Measurements from ENCODE around the gene GLYR1. TPM values are rescaled to one million over a fixed set of nuclear protein-coding genes. Genes with fewer than 3 reads are reported as not detected.

The GLYR1 gene
- polyA plus RNA-seq, 2 of the 4 experiments (the other 2 are of a cell fraction): 37.1 to 55.1 TPM

DNA sequence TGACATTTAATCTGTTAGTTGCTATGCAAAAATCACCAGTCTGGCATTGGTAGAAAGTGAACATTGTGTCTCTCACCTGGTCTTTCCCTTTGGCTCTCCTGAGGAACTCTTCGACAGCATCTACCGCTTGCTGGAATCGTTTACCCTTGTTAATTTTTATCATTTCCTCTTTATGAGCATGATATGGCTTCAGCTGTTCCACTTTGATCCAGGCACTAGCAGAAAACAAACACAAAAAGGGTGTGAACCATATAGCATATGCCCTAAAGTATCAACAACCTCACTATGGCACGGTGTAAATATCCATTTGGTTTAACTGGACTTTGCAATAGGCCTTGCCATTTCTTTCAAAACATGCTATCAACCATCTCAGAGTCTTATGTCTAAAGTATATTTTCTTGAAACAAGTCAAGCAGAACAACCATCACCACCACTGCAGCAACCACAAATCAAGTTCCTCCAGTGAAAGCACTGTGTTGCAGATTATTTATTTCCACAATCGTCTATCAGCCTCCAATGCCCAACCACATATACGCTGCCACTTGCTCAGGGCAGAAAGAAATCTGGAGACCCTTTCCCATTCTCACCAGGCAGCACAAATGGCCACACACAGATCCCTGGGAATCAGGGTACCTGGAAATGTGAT, 14.3 kb downstream of the GLYR1 start:
- POLR2A ChIA-PET: no interaction called here
- CTCF ChIA-PET: no interaction called here

DNA sequence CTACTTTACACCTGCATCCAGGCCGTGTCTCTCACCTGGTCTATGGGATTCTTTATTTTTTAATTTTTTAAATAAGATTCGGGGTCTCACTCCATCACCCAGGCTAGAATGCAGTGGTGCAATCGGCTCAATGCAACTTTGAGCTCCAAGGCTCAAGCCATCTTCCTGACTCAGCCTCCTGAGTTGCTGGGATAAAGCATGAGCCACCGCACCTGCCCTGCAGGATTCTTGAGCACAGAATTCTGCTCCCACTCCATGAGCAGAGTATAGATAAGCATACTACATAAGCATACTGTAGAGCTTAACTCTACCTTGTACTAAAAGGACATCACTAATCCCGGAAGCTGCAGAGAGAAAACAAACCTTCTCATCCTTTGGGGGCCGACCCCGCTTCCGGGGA, 15.5 kb downstream of the GLYR1 start:
- WGBS (ENCODE audit: missing lambda C conversion rate): 94% methylated on average over 8 of the region's 8 CpGs
- no peaks in the 10 kb centered on the region for H3K9me3 ChIP-seq
- no peak overlapping the region for H3K4me2 ChIP-seq
- POLR2A ChIA-PET: no interaction called here
- CTCF ChIA-PET: interaction anchor here (1.1 to 1.2 kb wide), 3 partner anchors 15 to 124 kb away, joined by 3 read pairs; partner anchors contain the start of genes GLYR1 and UBN1
- no peak for TF ChIP-seq FOSL2 (IDR thresholded peaks at IDR 0.05)
- no peak for TF ChIP-seq FOSL2 (CRISPR knock-in tag; IDR thresholded peaks at IDR 0.05)
- no peak for TF ChIP-seq MAZ (IDR thresholded peaks at IDR 0.05; ENCODE audit: borderline replicate concordance, low read depth, low read length)
- TF ChIP-seq SREBF2 (IDR thresholded peaks at IDR 0.05): no peak
- TF ChIP-seq, protein P1, sequence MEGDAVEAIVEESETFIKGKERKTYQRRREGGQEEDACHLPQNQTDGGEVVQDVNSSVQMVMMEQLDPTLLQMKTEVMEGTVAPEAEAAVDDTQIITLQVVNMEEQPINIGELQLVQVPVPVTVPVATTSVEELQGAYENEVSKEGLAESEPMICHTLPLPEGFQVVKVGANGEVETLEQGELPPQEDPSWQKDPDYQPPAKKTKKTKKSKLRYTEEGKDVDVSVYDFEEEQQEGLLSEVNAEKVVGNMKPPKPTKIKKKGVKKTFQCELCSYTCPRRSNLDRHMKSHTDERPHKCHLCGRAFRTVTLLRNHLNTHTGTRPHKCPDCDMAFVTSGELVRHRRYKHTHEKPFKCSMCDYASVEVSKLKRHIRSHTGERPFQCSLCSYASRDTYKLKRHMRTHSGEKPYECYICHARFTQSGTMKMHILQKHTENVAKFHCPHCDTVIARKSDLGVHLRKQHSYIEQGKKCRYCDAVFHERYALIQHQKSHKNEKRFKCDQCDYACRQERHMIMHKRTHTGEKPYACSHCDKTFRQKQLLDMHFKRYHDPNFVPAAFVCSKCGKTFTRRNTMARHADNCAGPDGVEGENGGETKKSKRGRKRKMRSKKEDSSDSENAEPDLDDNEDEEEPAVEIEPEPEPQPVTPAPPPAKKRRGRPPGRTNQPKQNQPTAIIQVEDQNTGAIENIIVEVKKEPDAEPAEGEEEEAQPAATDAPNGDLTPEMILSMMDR (IDR thresholded peaks at IDR 0.05): no peak
- TF ChIP-seq PHF8 (IDR thresholded peaks at IDR 0.05; ENCODE audit: borderline replicate concordance, low read depth): no peak
- TF ChIP-seq FOSB (CRISPR knock-in tag; IDR thresholded peaks at IDR 0.05): no peak
- no peak for TF ChIP-seq CHD4 (IDR thresholded peaks at IDR 0.05; ENCODE audit: borderline replicate concordance)
- no peak for TF ChIP-seq NR3C1 (IDR thresholded peaks at IDR 0.05)
- no peak for TF ChIP-seq JUNB (IDR thresholded peaks at IDR 0.05)
- TF ChIP-seq MYC (IDR thresholded peaks at IDR 0.05; ENCODE audit: borderline replicate concordance, low read length): no peak
- TF ChIP-seq, protein P2, sequence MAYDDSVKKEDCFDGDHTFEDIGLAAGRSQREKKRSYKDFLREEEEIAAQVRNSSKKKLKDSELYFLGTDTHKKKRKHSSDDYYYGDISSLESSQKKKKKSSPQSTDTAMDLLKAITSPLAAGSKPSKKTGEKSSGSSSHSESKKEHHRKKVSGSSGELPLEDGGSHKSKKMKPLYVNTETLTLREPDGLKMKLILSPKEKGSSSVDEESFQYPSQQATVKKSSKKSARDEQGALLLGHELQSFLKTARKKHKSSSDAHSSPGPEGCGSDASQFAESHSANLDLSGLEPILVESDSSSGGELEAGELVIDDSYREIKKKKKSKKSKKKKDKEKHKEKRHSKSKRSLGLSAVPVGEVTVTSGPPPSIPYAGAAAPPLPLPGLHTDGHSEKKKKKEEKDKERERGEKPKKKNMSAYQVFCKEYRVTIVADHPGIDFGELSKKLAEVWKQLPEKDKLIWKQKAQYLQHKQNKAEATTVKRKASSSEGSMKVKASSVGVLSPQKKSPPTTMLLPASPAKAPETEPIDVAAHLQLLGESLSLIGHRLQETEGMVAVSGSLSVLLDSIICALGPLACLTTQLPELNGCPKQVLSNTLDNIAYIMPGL (CRISPR knock-in tag; IDR thresholded peaks at IDR 0.05; ENCODE audit: borderline replicate concordance): no peak
- no peak for TF ChIP-seq CBX2 (IDR thresholded peaks at IDR 0.05; ENCODE audit: borderline replicate concordance, low read depth)
- ATAC-seq (no peak), DNase-seq (ENCODE audit: low read depth in 1 of 2, low spot score in 1 of 2) (no peak), FAIRE-seq (no peak)
- H3K4me3 ChIP-seq: no peak overlapping the region
- H3K4me1 ChIP-seq: no peaks in the 10 kb centered on the region
- no peak overlapping the region for H3K27ac ChIP-seq

More for the DNA sequence above, 14.3 kb downstream of the GLYR1 start:
- Histone ChIP-seq H3K4me3 (no peak overlapping the region), H3K9me3 (no peaks in the 10 kb centered on the region), H3K27ac (no peak overlapping the region), H3K4me2 (no peak overlapping the region), H3K4me1 (no peaks in the 10 kb centered on the region)
- WGBS (ENCODE audit: missing lambda C conversion rate): 95% methylated on average over 6 of the region's 6 CpGs
- no peak for TF ChIP-seq HOXB5 (CRISPR knock-in tag; IDR thresholded peaks at IDR 0.05)
- TF ChIP-seq JUN (IDR thresholded peaks at IDR 0.05): no peak
- ATAC-seq (no peak), DNase-seq (ENCODE audit: low read depth in 1 of 2, low spot score in 1 of 2) (no peak), FAIRE-seq (no peak)

DNA sequence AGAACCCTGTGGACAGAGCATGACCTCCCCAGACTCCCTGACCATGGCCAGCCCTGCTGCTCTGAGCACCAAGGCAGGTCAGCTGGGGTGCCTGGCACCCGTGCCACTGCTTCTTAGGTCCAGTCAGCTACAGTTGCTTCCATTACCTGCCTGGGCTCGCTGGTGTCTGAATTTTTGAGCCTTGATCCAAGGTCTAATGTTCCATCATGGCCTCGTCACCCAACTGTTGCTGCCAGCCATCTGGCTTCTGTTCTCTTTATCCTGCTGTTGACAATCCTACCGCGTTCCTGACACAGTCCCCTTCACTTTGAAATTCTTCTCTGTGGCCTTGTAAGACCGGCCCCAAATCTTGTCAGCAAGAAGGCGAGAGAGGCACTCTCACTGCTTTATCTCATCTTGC, 16.7 kb downstream of the GLYR1 start:
- ChIA-PET CTCF (interaction anchor here (0.6 to 1.2 kb wide), 2 partner anchors 16 to 42 kb away, joined by 3 read pairs; partner anchors contain the start of genes GLYR1 and UBN1), POLR2A (no interaction called here)
- no peak for DNase-seq (ENCODE audit: low read depth in 1 of 2, low spot score in 1 of 2)
- no peaks in the 10 kb centered on the region for H3K9me3 ChIP-seq
- WGBS (ENCODE audit: missing lambda C conversion rate): 92% methylated on average over 7 of the region's 7 CpGs
- H3K4me2 ChIP-seq: no peak overlapping the region
- TF ChIP-seq PHF8 (IDR thresholded peaks at IDR 0.05; ENCODE audit: borderline replicate concordance, low read depth): no peak
- TF ChIP-seq BHLHE40 (IDR thresholded peaks at IDR 0.05; ENCODE audit: low read depth, low read length): no peak
- no peak for TF ChIP-seq EHMT2 (IDR thresholded peaks at IDR 0.05; ENCODE audit: low read depth)
- no peak for TF ChIP-seq CHD2 (IDR thresholded peaks at IDR 0.05; ENCODE audit: low read length, partially characterized antibody)
- TF ChIP-seq MAFK (IDR thresholded peaks at IDR 0.05; ENCODE audit: partially characterized antibody): no peak
- no peak for TF ChIP-seq FOSL2 (IDR thresholded peaks at IDR 0.05)
- TF ChIP-seq FOSL2 (CRISPR knock-in tag; IDR thresholded peaks at IDR 0.05): no peak
- no peak for TF ChIP-seq SREBF2 (IDR thresholded peaks at IDR 0.05)
- no peak for TF ChIP-seq RCOR1 (IDR thresholded peaks at IDR 0.05; ENCODE audit: low read depth, low read length)
- no peak for TF ChIP-seq POLR2A (IDR thresholded peaks at IDR 0.05; ENCODE audit: low read length)
- TF ChIP-seq, protein P3, sequence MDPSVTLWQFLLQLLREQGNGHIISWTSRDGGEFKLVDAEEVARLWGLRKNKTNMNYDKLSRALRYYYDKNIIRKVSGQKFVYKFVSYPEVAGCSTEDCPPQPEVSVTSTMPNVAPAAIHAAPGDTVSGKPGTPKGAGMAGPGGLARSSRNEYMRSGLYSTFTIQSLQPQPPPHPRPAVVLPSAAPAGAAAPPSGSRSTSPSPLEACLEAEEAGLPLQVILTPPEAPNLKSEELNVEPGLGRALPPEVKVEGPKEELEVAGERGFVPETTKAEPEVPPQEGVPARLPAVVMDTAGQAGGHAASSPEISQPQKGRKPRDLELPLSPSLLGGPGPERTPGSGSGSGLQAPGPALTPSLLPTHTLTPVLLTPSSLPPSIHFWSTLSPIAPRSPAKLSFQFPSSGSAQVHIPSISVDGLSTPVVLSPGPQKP (IDR thresholded peaks at IDR 0.05; ENCODE audit: low read depth, low read length): no peak
- no peak for TF ChIP-seq SMC3 (IDR thresholded peaks at IDR 0.05)
- no peak for TF ChIP-seq GATA3 (IDR thresholded peaks at IDR 0.05; ENCODE audit: borderline replicate concordance)
- no peak for TF ChIP-seq KDM1A (IDR thresholded peaks at IDR 0.05; ENCODE audit: low read depth)
- no peak for TF ChIP-seq NPAS2 (CRISPR knock-in tag; IDR thresholded peaks at IDR 0.05; ENCODE audit: borderline replicate concordance)
- no peak for TF ChIP-seq KDM5A (IDR thresholded peaks at IDR 0.05)
- no peak for TF ChIP-seq RFX5 (IDR thresholded peaks at IDR 0.05)
- ATAC-seq: no peak
- H3K4me1 ChIP-seq: no peaks in the 10 kb centered on the region
- H3K27ac ChIP-seq: no peak overlapping the region
- no peak overlapping the region for H3K4me3 ChIP-seq
- no peak for FAIRE-seq

Data from A549 (cell line).